Stimulated activated naive B cell treated with anti-CD40 and anti-IgM and Interleukin-4, amounts not matched to agents 10 μg/mL and 1 μg/mL and 100 μg/mL, for 72 hours (primary cell): Measurements from ENCODE around the gene KIAA1958.

Experiments
- ATAC-seq, 2 donors: fragments of 150-1000 bp; cut with Tn5 transposase; replicated peaks; 2 replicates each; pipeline ENCODE4 v1.10.0; 2021; ENCODE audit warnings: moderate library complexity in 1 of 2
- DNase-seq: peaks from one replicate; pipeline ENCODE4 v3.0.0; 2021
- H3K27ac Mint-ChIP-seq: one replicate; pipeline ENCODE4 v1.8.0; 2022; ENCODE audit warnings: mild to moderate bottlenecking, mixed read lengths
- H3K27me3 Mint-ChIP-seq, 2 donors: one replicate each; pipeline ENCODE4 v1.8.0; 2022; ENCODE audit warnings: mixed read lengths in 2 of 2
- H3K36me3 Mint-ChIP-seq, 2 donors: one replicate each; pipeline ENCODE4 v1.8.0; 2022; ENCODE audit warnings: mixed read lengths in 2 of 2, mild to moderate bottlenecking in 1 of 2
- H3K4me1 Mint-ChIP-seq, 2 donors: one replicate each; pipeline ENCODE4 v1.8.0; 2022; ENCODE audit warnings: mixed read lengths in 2 of 2, mild to moderate bottlenecking in 1 of 2
- H3K4me3 Mint-ChIP-seq, 2 donors: one replicate each; pipeline ENCODE4 v1.8.0; 2022; ENCODE audit warnings: mild to moderate bottlenecking in 2 of 2, mixed read lengths in 2 of 2, moderate library complexity in 1 of 2
- H3K9me3 Mint-ChIP-seq, 2 donors: one replicate each; pipeline ENCODE4 v1.8.0; 2022; ENCODE audit warnings: mixed read lengths in 2 of 2, mild to moderate bottlenecking in 1 of 2

Gene KIAA1958, protein sequence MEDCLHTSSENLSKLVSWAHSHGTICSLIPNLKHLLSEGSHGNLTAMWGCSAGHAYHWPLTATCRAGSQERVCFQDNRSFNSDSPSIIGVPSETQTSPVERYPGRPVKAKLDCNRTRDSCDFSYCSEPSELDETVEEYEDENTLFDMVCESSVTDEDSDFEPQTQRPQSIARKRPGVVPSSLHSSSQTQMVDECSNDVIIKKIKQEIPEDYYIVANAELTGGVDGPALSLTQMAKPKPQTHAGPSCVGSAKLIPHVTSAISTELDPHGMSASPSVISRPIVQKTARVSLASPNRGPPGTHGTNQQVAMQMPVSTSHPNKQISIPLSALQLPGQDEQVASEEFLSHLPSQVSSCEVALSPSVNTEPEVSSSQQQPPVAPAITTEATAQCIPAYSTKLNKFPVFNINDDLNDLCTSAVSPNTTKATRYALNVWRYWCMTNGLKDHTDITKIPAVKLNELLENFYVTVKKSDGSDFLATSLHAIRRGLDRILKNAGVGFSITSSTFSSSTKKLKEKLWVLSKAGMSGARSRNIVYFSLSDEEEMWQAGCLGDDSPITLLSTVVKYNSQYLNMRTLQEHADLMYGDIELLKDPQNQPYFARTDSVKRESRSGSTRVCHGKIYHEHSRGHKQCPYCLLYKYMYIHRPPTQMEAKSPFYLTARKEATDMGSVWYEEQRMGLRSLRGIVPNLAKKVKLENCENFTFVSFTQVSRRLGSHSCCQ

DNA sequence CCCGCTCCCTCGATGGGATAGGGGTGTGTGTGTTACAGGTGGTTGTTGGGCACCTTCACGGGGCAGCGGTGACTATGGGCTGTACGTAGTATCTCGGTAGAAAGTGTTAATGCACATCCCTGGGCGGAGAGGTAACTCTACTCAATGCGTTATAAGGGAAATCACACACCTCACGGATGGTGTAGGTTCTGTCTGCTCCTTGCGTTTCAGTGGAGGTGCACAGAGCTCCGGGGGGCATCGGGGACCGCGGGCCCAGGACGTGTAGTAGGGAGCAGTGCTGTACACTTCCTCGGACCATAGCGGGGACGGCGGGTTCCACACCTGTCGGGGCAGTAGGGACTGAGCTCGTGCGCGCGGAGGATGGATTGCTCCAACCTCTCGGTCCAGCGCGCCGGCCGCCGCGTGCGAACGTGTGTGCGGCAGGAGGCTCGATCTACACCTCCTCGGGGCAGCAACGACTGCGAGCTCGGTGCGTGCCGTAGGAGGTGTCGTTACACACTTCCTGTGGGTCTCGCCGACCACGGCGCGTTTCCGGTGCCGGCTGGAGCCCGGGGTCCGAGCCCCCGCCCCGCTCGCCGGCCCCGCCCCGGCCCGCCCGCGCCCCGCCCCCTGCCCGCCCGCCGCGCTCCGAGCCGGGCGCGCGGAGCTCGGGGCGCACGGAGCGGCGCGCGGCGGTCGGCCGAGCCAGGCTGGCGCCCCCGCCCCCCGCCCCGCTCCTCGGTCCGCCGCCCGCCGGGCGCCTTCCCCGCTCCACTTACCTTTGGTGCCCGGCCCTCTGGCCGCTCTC is at the start of gene KIAA1958:
KIAA1958 (plus strand) TSS at position 607 of the 787 bp plus-strand sequence. CDS start 87,254 bp downstream, outside the sequence.
- H3K27me3 Mint-ChIP-seq: no peaks in the 10 kb centered on the region
- H3K4me1 Mint-ChIP-seq: peaks cover 14 to 25% of the 10 kb centered on the region in 2 donors
- peaks cover 1 to 3% of the 10 kb centered on the region in 2 donors for H3K36me3 Mint-ChIP-seq
- ATAC-seq (peak; percentile 96), DNase-seq (peak; percentile 86)
- H3K4me3 Mint-ChIP-seq: peak within 1 kb of the TSS; percentile 97 to 99
- H3K9me3 Mint-ChIP-seq: no peaks in the 10 kb centered on the region
- peak within 1 kb of the TSS; percentile 98 for H3K27ac Mint-ChIP-seq

DNA sequence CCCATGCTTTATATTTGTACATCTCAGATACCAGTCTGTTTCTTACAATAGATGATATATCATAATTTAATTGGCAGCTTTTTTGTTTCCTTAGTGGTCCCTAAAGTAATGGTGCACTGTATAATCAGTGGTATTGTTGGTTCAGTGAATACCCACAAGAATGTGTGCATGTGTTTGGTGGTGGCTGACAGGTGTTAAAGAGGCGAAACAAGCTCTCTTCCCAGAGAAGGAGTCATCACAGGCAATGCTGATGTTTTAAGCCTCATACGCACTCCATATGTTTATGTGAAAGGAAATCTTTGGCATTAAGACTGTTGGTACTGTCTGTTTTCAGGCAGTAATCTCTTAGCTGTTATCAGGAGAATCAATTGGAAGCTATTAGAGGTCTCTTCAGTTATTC is 49.2 kb upstream of the KIAA1958 start:
- no peaks in the 10 kb centered on the region for H3K27me3 Mint-ChIP-seq
- H3K36me3 Mint-ChIP-seq: peaks cover 8 to 14% of the 10 kb centered on the region in 2 donors
- ATAC-seq: no peak
- peaks cover 0 to 6% of the 10 kb centered on the region in 2 donors for H3K4me1 Mint-ChIP-seq
- H3K9me3 Mint-ChIP-seq: no peaks in the 10 kb centered on the region
- DNase-seq: no peak
- no peak overlapping the region for H3K4me3 Mint-ChIP-seq
- no peak overlapping the region for H3K27ac Mint-ChIP-seq

DNA sequence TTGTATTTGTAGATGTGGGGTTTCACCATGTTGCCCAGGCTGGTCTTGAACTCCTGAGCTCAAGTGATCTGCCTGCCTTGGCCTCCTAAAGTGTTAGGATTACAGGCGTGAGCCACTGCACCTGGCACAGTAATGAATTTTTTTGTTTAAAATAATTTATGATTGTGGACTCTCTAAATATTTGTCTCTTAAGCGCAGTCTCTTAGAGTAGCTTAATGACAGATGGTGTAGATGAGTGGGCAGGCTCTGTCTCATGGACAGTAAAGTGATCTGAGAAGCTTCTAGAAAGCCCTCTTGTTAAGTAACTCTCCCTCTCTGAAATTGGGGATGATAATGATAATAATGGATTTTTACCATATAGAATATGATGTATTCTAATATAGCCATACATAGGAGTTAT is 47.5 kb upstream of the KIAA1958 start:
- peaks cover 4 to 8% of the 10 kb centered on the region in 2 donors for H3K36me3 Mint-ChIP-seq
- no peak for DNase-seq
- H3K4me1 Mint-ChIP-seq: peaks cover 0 to 9% of the 10 kb centered on the region in 2 donors
- no peak overlapping the region for H3K27ac Mint-ChIP-seq
- ATAC-seq: no peak
- H3K4me3 Mint-ChIP-seq: no peak overlapping the region
- no peaks in the 10 kb centered on the region for H3K27me3 Mint-ChIP-seq
- H3K9me3 Mint-ChIP-seq: no peaks in the 10 kb centered on the region

DNA sequence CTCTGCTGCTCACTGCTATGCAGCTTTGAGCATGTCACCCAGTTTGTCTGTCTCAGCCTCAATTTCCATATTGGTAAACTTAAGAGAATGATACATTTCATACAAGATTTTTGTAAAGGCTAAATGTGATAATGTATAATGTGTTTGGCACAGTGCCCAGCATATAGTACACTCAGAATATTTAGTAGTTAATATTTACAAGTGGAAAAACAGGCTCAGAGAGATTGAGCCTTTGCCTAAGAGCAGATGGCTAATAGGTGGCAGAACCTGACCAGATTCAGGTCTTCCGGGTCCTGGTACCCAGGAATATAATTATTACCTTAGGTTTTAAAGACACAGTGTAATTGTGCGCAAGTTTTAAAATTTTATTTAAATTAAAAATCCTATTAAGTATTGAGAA is 46.8 kb upstream of the KIAA1958 start:
- H3K4me3 Mint-ChIP-seq: no peak overlapping the region
- no peak for DNase-seq
- peaks cover 4 to 8% of the 10 kb centered on the region in 2 donors for H3K36me3 Mint-ChIP-seq
- no peaks in the 10 kb centered on the region for H3K9me3 Mint-ChIP-seq
- peaks cover 0 to 12% of the 10 kb centered on the region in 2 donors for H3K4me1 Mint-ChIP-seq
- H3K27me3 Mint-ChIP-seq: no peaks in the 10 kb centered on the region
- no peak for ATAC-seq
- no peak overlapping the region for H3K27ac Mint-ChIP-seq

DNA sequence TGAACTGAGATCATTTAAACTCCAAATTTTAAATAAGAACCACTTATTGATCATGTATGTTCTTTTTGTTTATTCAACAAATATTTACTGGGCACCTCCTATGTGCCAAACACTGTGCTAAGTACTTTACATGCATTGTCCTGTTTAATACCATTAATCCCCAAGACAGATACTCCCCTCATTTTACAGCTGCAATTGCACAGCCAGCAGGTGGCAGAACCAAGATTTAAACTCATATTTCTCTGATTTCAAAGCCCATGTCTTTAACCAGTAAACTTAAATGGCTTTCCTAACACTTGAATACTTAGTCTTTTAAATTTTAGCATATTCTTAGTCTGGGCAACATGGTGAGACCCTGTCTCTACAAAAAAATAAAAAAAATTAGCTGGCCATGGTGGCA is 43.4 kb upstream of the KIAA1958 start:
- Mint-ChIP-seq H3K4me3 (no peak overlapping the region), H3K9me3 (no peaks in the 10 kb centered on the region), H3K27me3 (no peaks in the 10 kb centered on the region), H3K36me3 (peaks cover 4 to 16% of the 10 kb centered on the region in 2 donors), H3K27ac (no peak overlapping the region), H3K4me1 (peaks cover 22 to 43% of the 10 kb centered on the region in 2 donors)
- DNase-seq (no peak), ATAC-seq (peak in 1 of 2 donors; percentile 25)

DNA sequence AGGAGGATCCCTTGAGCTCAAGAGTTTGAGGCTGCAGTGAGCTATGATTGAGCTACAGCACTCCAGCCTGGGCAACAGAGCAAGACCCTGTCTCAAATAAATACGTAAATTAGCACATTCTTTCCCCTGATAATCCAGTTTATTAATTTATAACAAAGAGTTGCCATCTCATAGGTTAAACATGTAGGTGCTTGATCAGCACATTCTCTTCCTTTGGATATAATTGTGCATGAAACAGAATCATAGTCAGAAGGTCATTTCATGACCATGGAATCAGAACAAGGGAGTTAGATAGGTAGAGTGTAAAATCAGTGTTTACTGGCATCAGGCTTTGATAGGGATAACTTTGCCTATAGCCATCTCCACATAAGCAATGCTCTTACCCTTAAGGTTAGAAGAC is 43.0 kb upstream of the KIAA1958 start:
- H3K27ac Mint-ChIP-seq: no peak overlapping the region
- no peaks in the 10 kb centered on the region for H3K9me3 Mint-ChIP-seq
- H3K4me1 Mint-ChIP-seq: peaks cover 22 to 43% of the 10 kb centered on the region in 2 donors
- DNase-seq: no peak
- peaks cover 2 to 16% of the 10 kb centered on the region in 2 donors for H3K36me3 Mint-ChIP-seq
- H3K4me3 Mint-ChIP-seq: no peak overlapping the region
- no peak for ATAC-seq
- H3K27me3 Mint-ChIP-seq: no peaks in the 10 kb centered on the region

DNA sequence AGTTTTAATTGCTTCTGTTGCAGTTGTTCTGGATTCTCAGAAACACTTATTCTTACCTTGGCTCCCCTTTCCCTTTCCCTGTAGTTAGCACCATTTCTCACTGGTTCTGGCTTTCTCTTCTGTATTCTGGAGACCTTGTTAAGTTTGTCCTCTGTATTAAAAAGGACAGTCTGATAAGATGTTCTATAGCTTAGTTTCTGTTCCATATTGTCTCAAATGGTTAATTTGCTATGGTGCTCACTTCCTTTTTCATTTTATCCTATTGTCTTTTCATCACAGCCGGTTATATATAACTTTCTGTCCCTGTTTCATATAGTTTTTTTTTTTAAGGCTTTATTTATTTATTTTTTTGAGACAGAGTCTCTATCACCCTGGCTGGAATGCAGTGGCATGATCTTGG is 41.4 kb upstream of the KIAA1958 start:
- Mint-ChIP-seq H3K9me3 (no peaks in the 10 kb centered on the region), H3K4me3 (no peak overlapping the region), H3K27me3 (no peaks in the 10 kb centered on the region), H3K27ac (no peak overlapping the region), H3K4me1 (peaks cover 22 to 43% of the 10 kb centered on the region in 2 donors), H3K36me3 (peaks cover under 1 to 14% of the 10 kb centered on the region in 2 donors)
- ATAC-seq: peak; percentile 71 to 79
- DNase-seq: no peak

DNA sequence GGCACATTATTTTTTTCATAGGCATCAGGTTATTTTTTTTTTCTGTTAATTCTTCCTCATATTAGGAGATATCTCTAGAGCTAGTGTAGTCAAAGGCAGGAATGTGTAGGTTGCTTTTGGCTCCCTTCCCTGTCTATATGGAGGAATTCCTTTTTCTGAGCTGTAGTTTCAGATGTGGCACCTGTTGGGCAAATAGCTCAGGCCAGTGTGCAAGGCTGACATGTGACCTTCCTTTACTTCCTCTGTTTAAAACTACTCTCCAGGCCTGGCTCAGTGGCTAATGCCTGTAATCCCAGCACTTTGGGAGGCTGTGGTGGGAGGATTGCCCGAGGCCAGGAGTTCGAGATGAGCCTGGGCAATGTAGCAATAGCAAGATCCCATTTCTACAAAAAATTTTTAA is 40.5 kb upstream of the KIAA1958 start:
- Mint-ChIP-seq H3K9me3 (no peaks in the 10 kb centered on the region), H3K27ac (no peak overlapping the region), H3K4me3 (no peak overlapping the region), H3K27me3 (no peaks in the 10 kb centered on the region), H3K4me1 (peaks cover 22 to 43% of the 10 kb centered on the region in 2 donors), H3K36me3 (peaks cover 0 to 11% of the 10 kb centered on the region in 2 donors)
- DNase-seq (no peak), ATAC-seq (no peak)

DNA sequence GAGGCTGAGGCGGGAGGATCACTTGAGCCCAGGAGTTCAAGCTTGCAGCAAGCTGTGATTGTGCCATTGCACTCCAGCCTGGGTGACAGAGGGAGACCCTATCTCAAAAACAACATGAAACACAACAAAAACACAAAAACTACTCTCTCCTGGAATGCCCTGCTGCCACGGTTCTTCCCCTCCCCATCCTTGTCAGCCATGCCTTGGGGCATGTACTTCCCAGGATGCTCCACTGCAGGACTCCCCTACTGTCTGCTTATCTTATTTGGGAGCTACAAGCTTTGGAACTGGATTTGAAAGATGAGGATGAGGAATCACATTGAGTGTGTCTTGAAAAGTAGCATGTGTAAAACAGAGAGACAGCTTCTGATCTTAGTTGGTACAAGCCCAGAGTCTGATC is 40.1 kb upstream of the KIAA1958 start:
- Mint-ChIP-seq H3K36me3 (peaks cover 0 to 8% of the 10 kb centered on the region in 2 donors), H3K4me1 (peaks cover 23 to 46% of the 10 kb centered on the region in 2 donors), H3K27me3 (no peaks in the 10 kb centered on the region), H3K9me3 (no peaks in the 10 kb centered on the region), H3K27ac (no peak overlapping the region), H3K4me3 (no peak overlapping the region)
- DNase-seq (no peak), ATAC-seq (no peak)

DNA sequence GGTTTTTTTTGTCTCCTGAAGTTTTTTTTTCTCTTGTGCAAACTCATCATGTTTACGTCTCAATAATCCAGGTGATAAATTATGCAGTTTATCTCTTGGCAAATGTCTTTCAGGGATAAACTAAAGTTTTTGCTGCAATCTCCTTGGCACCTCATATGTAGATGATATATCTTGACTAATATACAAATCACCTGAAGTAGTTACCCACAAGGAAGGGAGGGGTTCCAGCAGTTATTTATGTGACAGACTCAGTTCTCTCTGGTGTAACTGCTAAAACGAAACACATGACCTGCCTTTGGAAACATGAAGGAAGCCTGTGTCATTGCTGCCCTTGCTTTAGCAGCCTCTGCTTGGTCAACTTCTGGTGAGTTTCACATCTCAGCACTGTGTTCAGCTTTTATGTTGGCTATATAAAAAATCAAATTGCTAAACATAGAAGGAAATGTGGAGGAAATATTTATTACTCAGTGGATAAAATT is 39.3 kb upstream of the KIAA1958 start:
- no peak overlapping the region for H3K4me3 Mint-ChIP-seq
- H3K36me3 Mint-ChIP-seq: peaks cover 0 to 8% of the 10 kb centered on the region in 2 donors
- H3K9me3 Mint-ChIP-seq: no peaks in the 10 kb centered on the region
- DNase-seq: no peak
- no peak overlapping the region for H3K27ac Mint-ChIP-seq
- ATAC-seq: peak in 1 of 2 donors; percentile 27
- no peaks in the 10 kb centered on the region for H3K27me3 Mint-ChIP-seq
- peaks cover 26 to 49% of the 10 kb centered on the region in 2 donors for H3K4me1 Mint-ChIP-seq

DNA sequence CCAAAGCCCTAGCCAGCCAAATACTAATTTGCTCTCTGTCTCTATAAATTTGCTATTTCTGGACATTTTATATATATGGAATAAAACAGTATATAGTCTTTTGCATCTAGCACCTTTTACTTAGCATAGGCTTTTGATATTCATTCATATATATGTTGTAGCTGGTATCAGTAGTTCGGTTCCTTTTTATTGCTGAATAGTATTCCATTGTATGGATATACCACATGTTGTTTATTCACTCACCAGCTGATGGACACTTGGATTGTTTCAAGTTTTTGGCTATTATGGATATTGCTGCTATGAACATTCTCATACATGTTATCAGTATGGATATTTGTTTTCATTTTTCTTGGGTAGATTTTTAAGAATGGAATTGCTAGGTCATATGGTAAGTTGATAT is 23.8 kb upstream of the KIAA1958 start:
- Mint-ChIP-seq H3K36me3 (peaks cover 24 to 37% of the 10 kb centered on the region in 2 donors), H3K4me3 (no peak overlapping the region), H3K27me3 (no peaks in the 10 kb centered on the region), H3K9me3 (peaks cover 0 to 3% of the 10 kb centered on the region in 2 donors), H3K4me1 (peaks cover 6 to 8% of the 10 kb centered on the region in 2 donors), H3K27ac (no peak overlapping the region)
- DNase-seq (no peak), ATAC-seq (no peak)

DNA sequence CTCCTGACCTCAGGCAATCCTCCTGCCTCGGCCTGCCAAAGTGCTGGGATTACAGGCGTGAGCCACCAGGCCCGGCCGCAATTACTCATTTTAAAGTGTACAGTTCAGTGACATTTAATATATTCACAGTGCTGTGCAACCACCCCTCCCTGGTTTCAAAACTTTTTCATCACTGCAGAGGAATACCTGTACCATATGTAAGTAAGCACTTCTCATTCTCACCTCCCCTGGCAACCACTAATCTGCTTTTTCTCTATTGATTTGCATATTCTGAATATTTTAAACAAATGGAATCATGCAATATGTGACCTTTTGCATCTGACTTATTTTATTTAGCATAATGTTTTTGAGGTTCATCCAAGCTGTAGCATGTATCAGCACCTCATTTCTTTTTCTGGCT is 21.3 kb upstream of the KIAA1958 start:
- peaks cover 21 to 33% of the 10 kb centered on the region in 2 donors for H3K36me3 Mint-ChIP-seq
- H3K4me3 Mint-ChIP-seq: no peak overlapping the region
- H3K4me1 Mint-ChIP-seq: peaks cover 0 to 2% of the 10 kb centered on the region in 2 donors
- H3K9me3 Mint-ChIP-seq: peaks cover 0 to 2% of the 10 kb centered on the region in 2 donors
- no peak overlapping the region for H3K27ac Mint-ChIP-seq
- H3K27me3 Mint-ChIP-seq: no peaks in the 10 kb centered on the region
- ATAC-seq: no peak
- DNase-seq: no peak

DNA sequence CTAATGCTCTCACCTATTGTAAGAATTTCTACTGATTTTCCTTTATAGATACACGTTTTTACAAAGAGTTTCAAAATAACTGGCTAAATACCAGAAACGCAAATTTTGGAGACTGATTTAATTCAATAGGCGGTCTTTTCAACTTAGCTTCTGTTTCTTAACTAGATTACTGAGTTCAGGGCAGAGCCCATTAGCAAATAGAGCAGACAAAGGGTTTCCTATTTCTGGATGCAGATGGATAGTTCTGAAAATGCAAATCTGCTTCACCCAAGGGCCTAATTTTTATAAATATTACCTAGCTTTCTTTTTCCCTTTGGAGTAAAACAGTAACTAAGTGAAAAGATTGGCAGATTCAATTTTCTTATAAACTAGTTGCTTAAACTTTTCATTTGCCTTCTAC is 13.6 kb upstream of the KIAA1958 start:
- Mint-ChIP-seq H3K36me3 (peaks cover 41 to 47% of the 10 kb centered on the region in 2 donors), H3K4me3 (no peak overlapping the region), H3K27me3 (no peaks in the 10 kb centered on the region), H3K4me1 (no peaks in the 10 kb centered on the region), H3K27ac (no peak overlapping the region), H3K9me3 (peaks cover 2 to 3% of the 10 kb centered on the region in 2 donors)
- ATAC-seq (no peak), DNase-seq (no peak)

DNA sequence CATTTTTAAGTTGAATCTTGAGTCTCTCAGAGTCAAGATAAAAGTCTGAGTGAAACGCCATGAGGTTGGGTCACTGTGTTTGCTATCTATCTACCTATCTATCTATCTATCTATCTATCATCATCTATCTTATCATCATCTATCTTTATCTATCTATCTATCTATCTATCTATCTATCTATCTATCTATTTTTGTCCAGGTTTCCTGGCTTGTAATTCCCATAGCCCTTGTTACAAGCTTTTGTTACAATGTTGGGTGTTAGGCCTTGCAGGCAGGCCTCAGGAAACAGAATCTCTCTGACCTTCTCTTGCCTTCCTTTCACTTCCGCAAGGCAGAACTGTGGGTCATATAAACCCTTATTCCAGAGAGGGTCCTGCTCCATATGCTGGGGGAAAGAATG is 12.6 kb upstream of the KIAA1958 start:
- no peak for DNase-seq
- Mint-ChIP-seq H3K9me3 (peaks cover 5 to 7% of the 10 kb centered on the region in 2 donors), H3K27me3 (no peaks in the 10 kb centered on the region), H3K36me3 (peaks cover 39 to 44% of the 10 kb centered on the region in 2 donors), H3K4me3 (no peak overlapping the region), H3K27ac (no peak overlapping the region), H3K4me1 (no peaks in the 10 kb centered on the region)
- no peak for ATAC-seq
